Astrocyte of the hippocampus (primary cell): ENCODE results near the gene MUC13.
A peak's percentile ranks its signal among the peaks of the same experiment; 100 is the strongest.

Experiments used
- DNase-seq: peaks from one replicate; pipeline ENCODE4 v3.0.0; 2011; ENCODE audit warnings: low read depth, low spot score

Gene MUC13

GRCh38 chr3:124878561-124879336 is 55.8 kb downstream of the MUC13 start:
- DNase-seq: peak; percentile 89

GRCh38 chr3:124877674-124878073 is 56.9 kb downstream of the MUC13 start:
- no peak for DNase-seq

GRCh38 chr3:124876401-124876878 is 58.1 kb downstream of the MUC13 start:
- DNase-seq: no peak

GRCh38 chr3:124873226-124873625 is 61.3 kb downstream of the MUC13 start:
- DNase-seq: peak; percentile 39

GRCh38 chr3:124867511-124867910 is 67.0 kb downstream of the MUC13 start:
- DNase-seq: no peak

GRCh38 chr3:124862006-124862405 is 72.5 kb downstream of the MUC13 start:
- no peak for DNase-seq

GRCh38 chr3:124861041-124861440 is 73.5 kb downstream of the MUC13 start:
- DNase-seq: no peak

- peak; percentile 98 for DNase-seq
Measured at GRCh38 chr3:124860599-124860998, 74.0 kb downstream of the MUC13 start.

GRCh38 chr3:124859025-124859424 is 75.5 kb downstream of the MUC13 start:
- DNase-seq: peak; percentile 78

GRCh38 chr3:124858275-124858674 is 76.3 kb downstream of the MUC13 start:
- peak; percentile 57 for DNase-seq

- DNase-seq: no peak
Measured at GRCh38 chr3:124856677-124857076, 77.9 kb downstream of the MUC13 start.
